Kidney epithelial cell (primary cell): ENCODE results near the gene REPS1. TPM values are rescaled to one million over a fixed set of nuclear protein-coding genes. Genes with fewer than 3 reads are reported as not detected.

ENCODE experiments used
- DNase-seq: peaks from one replicate; pipeline ENCODE4 v3.0.0-alpha.2; 2010; ENCODE audit warnings: low read depth
- H3K27me3 ChIP-seq: 2 replicates; pipeline ENCODE4 v1.6.0; 2011; ENCODE audit warnings: low read length; ENCODE audit not compliant: control insufficient read depth, insufficient read depth
- H3K36me3 ChIP-seq: 2 replicates; pipeline ENCODE4 v1.5.1; 2011; ENCODE audit warnings: low read length; ENCODE audit not compliant: control insufficient read depth, insufficient read depth
- H3K4me3 ChIP-seq: 2 replicates; pipeline ENCODE4 v1.5.1; 2011; ENCODE audit warnings: low read depth, mild to moderate bottlenecking, control low read depth, low read length
- CTCF ChIP-seq: IDR thresholded peaks from 2 replicates; pipeline ENCODE4 v1.5.1; 2011; ENCODE audit warnings: mild to moderate bottlenecking, moderate library complexity, low read length, control low read depth, inconsistent platforms; ENCODE audit not compliant: insufficient read depth, poor library complexity, severe bottlenecking
- total RNA-seq: library from RNA; depleted of rRNA; stranded (reverse); fragments of >200 nt; gene quantifications from 2 replicates; pipeline ENCODE4 v1.2.3, GENCODE V29; 2015

REPS1 gene
- total RNA-seq, 1 donor from 2014 or later, result 40.7 TPM

DNA sequence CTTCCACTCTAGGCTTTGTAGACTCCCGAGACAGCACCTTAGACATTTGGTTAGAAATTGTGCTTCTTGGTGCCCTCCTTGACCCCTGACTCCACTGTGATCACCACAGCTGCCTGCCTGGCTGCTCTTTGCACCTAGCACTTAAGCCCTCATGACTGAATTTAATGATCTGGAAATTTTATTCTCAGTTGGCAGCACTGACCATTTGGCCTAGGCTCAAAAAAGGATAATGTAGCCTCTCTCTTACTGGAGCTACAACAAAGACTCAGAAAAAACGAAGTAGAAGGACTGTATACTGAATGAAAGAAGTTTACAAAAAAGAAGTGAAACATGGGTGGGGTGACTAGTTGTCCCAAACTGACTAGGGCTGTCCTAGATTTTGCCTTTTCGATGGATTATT is 29.2 kb upstream of the REPS1 start:
- no peaks in the 10 kb centered on the region for H3K27me3 ChIP-seq
- no peak for DNase-seq
- TF ChIP-seq CTCF, result no peak
- no peaks in the 10 kb centered on the region for H3K36me3 ChIP-seq
- no peak overlapping the region for H3K4me3 ChIP-seq

GRCh38 chr6:139016337-139017213 is 28.5 kb upstream of the REPS1 start:
- TF ChIP-seq CTCF, result no peak
- H3K4me3 ChIP-seq, result no peak overlapping the region
- H3K36me3 ChIP-seq, result no peaks in the 10 kb centered on the region
- DNase-seq, result no peak
- H3K27me3 ChIP-seq, result no peaks in the 10 kb centered on the region

DNA sequence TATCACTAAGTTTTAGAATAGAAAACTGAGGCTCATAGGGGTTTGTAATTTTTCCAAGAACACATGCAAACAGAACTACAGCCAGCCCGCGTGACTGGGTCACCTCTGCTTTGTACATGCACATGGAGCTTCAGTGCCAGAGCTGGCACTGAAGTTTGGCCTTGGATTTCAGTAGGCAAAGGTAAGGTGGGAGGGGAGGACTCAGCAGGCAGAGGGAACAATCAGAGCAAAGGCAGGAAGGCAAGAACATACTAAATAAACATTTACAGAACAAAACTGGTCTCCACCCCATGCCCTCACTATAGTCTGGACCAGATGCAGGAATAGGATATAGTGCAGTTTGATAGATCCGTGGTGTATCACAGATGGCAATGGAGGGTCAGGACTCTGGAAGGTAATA is 26.9 kb upstream of the REPS1 start:
- DNase-seq, result no peak
- Histone ChIP-seq H3K4me3 (no peak overlapping the region), H3K36me3 (no peaks in the 10 kb centered on the region), H3K27me3 (no peaks in the 10 kb centered on the region)
- TF ChIP-seq CTCF, result no peak

GRCh38 chr6:139013185-139013800 is 25.2 kb upstream of the REPS1 start:
- no peak for TF ChIP-seq CTCF
- no peak overlapping the region for H3K4me3 ChIP-seq
- DNase-seq, result no peak
- no peaks in the 10 kb centered on the region for H3K36me3 ChIP-seq
- no peaks in the 10 kb centered on the region for H3K27me3 ChIP-seq

GRCh38 chr6:139011980-139012379 is 23.9 kb upstream of the REPS1 start:
- no peak for TF ChIP-seq CTCF
- Histone ChIP-seq H3K4me3 (no peak overlapping the region), H3K36me3 (no peaks in the 10 kb centered on the region), H3K27me3 (no peaks in the 10 kb centered on the region)
- no peak for DNase-seq
